ENCODE measurements around the gene TSHZ2.
A peak's percentile ranks its signal among the peaks of the same experiment; 100 is the strongest.

TSHZ2 gene

DNA sequence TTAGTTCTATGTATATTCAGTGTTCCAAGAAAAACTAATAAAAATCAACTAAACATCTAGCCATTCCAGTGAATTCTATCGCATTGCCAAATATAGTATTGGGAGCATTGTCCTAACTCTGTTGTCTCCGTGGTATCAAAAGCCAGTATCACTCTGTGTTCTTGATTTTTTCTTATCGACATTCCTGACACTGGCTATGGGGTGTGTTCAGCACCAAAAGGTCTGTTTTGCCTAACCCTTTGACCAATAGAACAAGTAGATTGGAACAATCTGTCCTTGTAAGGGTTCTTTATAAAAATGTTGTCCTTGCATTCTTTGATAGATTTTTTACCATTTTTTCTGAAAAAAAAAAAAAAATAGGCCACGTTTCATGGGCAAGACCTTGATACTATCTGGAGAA is 161.5 kb downstream of the TSHZ2 start:
- no peak for DNase-seq

DNA sequence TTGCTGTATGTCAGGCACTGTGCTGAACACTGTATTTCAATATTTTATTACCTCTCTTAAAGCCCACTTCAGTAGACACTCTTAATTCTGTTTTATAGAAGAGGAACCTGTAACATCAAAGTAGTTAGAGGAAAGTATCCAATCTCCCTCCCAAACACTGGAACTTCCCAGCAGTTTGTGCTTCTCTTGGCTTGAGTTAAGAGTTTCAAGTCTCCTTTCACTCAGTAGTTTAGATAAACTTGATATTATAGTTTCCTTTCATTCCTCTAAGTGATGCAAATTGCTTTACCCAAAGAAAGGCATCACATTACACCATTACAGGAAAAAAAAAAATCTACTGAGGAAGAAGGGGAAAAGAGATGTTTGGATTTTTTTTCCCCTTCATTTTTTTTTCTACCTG is 164.3 kb downstream of the TSHZ2 start:
- no peak for DNase-seq

DNA sequence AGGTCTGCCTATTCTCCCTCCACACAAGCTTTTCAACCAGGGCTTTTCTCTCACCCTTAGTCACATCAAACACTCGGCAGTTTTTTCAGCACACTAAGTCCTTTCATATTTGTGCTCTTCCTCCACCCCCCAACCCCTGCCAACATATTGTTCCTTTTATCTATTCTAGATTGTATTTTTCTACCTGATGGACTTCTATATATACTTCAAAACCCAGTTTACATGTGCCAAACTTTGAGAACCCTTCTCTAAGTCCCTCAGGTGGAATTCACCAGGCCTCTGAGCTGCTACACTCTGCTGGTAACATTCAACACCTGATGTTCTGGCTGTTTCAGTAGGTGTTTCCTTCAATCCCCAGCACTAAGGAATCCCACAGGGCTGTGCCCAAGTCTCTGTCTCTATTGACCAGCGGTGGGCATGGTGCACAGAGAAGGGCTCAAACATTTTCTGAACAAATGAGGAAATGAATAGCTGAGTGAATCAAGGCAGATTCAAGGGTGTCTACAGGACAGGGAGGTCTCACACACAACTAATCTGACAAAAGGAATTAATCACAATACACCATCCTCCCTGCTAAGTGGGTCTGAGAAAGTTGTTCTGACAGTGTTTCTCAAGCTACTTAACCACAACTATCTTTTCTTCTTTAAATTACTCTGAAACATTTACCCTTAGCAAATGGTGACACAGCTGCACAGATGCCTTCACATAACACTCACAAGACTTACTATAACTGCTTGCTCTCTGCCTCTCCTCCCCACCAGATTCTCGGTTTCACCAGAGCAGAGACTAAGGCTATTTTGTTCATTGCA is 166.5 kb downstream of the TSHZ2 start:
- DNase-seq, result peak in 1 of 5 experiments; percentile 75

DNA sequence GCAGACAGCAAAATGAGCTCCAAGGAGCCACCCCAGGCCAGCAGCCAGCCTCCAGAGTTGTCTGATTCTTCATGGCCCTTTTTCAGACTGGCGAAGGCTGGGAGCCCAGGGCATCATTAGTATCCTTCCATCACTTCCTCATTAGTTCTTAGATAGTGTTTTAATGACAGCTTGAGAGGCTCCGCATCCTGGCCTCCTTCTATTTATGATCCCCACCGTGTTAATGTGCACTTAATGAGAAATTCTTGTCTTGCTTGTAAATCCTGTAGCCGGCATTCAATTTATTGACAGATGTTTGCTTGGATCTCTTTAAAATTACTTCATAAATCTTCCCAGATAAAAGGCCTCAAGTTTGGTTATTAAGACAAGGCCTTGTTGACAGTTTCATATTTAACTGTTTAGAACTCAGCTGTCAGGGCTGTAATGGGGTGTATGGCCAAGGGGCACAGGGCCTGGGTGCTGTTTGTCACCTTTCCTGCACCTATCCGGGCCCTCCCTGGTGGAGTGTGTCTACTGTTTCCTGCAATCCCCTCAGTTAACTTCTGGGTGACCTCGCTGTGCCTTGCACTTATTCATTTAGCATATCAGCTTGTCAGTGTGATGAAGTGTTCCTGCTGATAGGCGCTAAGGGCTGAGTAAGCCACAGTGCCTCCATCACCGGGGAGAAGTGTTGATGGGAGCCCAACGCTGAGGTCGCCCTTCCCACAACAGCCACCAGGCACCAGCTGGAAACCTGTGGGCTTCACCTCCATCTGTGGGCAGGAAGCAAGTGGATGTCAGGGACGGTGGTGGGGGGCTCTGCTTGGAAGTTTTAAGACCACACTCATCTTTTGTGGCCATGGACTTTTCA is 169.3 kb downstream of the TSHZ2 start:
- no peak for DNase-seq

- peak in 1 of 5 experiments; percentile 35 for DNase-seq
Observed at GRCh38 chr20:53142225-53143127, 170.3 kb downstream of the TSHZ2 start.

DNA sequence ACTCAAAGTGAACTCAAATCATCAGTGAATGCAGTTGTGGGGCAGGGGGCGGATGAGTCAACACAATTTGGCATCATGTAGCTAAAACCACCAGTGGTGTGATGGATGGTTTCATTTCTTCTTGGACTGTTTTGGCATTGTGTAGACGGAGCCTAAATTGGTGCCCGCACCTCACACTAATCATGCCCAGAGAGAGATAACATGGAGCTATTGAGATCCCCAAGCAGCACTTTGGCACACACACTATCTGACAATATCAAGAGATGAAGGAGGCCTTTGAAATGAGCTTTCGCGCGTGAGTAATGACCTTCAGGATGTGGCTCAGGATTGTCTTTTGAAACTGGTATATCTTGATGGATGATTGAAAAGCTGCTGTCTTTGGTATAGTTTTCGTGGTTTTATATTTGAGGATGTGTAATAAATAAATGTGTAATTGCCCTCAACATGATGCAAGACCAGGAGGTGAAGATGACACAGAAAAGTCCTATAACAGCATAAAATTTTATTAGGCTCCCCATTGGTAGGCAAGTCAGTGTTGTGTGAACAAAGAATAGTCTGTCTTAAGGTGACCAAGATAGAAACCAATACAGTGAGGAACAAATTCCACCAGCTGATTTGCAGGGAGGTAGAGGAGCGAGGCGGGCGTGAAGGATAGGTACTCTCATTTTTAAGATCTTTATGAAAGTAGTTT is 174.2 kb downstream of the TSHZ2 start:
- peak in 2 of 5 experiments; percentile 49 to 74 for DNase-seq

DNA sequence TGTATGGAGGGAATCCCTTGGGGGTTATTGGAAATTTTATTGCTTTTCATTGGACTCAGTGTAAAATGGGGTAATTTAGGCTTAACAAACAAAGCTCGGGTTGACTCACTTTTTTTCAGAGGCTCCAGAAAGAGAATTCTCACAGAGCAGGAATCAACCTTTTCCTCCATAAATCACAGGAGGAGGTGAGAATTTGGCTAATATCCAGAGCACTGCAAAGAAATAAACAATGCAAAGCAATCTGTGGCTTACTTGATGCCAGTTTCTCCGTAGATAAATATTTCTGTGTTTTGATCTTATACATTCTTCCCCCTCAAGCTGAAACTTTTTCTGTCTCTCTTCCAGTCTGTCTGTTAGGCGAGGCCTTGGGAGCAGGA is 176.6 kb downstream of the TSHZ2 start:
- no peak for DNase-seq

DNA sequence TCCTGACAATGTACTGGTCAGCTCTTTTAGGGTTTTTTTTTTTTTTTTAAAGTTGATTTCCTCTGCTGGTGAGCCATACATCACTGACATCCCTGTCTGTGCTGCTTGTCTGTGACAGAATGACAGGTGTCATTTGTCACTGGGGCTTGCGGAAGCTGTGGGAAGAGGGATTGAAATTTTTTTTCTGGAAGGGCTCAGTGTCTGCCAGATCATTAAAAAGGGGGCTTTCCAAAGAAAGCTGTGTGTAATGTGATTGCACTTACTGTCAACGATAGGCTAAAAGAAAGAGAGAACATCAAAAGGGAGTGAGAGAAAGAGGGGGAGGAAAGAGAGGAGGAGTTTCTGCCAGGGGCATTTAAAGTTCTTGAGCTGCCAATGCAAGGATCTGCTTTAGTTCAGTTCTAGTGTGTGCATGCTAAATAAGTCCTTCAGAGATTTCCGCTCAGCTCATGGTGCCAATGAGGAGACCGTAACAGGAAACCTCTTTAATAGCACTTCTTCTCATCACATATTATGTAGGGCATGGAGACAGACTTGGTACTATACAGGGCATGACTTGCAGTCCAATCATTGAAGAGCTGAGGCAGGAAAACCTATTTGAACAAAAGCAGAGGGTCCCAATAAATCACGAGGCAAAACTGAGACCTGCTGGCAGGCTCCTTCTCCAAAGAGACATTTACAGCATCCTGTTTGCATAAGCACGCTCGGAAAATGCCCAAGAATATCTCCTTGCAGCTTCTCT is 177.2 kb downstream of the TSHZ2 start:
- DNase-seq, result no peak

GRCh38 chr20:53149890-53150205 is 177.7 kb downstream of the TSHZ2 start:
- no peak for DNase-seq

DNA sequence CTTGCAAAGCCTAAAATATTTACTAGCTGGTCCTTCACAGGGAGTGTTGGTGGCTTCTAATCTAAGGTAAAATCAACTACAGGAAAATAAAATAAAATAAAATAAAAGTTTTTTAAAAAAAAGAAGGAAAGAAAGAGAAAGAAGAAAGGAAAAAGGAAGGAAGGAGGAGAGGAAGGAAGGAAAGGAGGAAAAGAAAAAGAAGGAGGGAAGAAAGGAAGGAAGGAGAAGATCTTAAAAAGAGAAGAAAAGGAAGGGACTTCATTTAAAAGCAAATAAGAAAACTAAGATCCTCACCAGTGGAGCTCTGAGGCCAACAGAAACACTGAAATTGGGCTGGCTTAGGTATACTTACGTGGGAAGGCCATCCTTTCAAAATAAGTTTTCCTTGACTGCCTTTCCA is 178.4 kb downstream of the TSHZ2 start:
- no peak for DNase-seq

- no peak for DNase-seq
Observed at GRCh38 chr20:53152228-53152627, 180.1 kb downstream of the TSHZ2 start.

GRCh38 chr20:53154540-53154939 is 182.4 kb downstream of the TSHZ2 start:
- peak in 1 of 5 experiments; percentile 81 for DNase-seq

DNA sequence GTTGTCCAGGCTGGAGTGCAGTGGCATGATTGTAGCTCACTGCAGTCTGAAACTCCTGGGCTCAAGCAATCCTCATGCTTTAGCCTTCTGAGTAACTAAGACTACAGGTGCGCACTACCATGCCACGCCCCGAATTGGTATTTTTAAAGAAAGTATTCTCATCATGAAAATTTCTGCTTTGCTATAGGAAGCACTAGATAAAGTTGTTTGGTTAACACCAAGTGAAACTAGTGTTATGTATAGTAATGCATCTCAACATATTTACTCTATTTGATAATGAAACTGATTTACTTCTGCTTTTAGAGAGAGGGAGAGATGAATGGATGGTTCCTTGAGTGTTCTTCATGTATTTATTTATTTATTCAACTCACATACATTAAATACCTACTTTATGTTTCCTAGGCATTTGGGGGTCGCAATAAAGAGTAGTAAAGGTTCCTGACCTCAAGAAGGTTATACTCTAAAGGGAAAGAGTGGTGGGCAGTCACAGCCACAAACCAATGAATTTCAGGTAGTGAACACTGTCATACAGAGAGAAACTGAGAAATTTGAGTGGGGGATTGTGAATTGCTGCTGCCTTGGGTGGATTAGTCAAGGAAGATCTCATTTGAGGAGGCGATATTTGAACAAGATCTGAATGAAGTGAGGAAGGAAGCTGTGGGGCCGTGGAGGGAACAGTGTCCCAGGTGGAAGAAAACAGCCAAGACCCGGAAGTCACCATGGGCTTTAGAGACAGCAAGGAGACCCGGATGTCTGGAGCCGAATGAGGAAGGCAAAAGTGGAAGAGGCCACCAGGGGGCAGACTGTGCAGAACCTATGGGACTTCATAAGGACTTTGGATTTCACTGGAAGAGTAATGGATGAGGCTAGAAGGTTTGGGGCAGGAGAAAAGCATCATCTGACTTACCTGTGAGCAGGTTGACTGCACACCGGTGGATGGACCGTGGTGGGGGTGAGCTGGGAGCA is 185.6 kb downstream of the TSHZ2 start:
- DNase-seq, result peak in 2 of 5 experiments; percentile 2 to 7

DNA sequence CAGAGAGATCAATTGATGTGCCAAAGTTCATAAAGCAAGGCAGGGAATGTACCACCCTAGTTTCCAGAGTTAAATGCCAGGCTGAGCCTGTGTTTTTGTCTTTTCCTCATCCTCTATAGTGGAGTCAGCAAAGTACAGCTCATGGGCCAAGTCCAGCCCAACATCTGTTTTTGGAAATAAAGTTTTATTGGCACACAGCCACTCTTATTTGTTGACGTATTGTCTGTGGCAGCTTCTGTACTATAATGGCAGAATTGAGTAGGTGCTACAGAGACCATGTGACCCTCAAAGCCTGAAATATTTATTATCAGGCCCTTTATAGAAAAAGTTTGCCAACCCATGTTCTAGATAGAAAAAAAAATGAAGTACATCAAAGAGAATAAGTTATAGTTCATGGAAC is 187.0 kb downstream of the TSHZ2 start:
- DNase-seq, result no peak

GRCh38 chr20:53161073-53161472 is 188.9 kb downstream of the TSHZ2 start:
- DNase-seq, result no peak

DNA sequence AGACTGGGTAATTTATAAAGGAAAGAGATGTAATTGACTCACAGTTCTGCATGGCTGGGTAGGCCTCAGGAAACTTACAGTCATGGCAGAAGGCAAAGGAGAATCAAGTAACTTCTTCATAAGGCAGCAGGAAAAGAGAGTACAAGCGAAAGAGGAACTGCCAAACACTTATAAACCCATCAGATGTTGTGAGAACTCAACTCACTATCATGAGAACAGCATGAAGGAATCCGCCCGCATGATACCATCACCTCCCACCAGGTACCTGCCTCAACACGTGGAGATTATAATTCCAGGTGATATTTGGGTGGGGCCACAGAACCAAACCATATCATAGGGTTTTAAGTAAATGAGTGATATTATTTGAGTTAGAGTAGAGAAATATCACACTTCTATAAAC is 189.3 kb downstream of the TSHZ2 start:
- DNase-seq, result no peak

GRCh38 chr20:53162251-53162835 is 190.2 kb downstream of the TSHZ2 start:
- DNase-seq, result no peak

DNA sequence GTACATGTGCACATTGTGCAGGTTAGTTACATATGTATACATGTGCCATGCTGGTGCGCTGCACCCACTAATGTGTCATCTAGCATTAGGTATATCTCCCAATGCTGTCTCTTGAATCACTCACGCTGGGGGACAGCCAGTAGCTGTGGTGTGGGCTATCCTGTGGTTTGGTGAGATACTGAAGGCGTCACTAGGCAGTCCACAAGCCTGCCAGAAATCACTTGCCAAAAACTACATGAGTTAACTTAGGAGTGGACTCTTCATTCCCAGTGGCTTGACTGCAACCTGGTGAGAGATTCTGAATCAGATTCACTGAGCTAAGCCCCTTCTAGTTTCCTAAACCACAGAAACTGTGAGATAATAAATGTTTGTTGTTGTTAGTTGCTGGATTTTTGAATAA is 191.3 kb downstream of the TSHZ2 start:
- DNase-seq, result peak in 1 of 5 experiments; percentile 23

- no peak for DNase-seq
Observed at GRCh38 chr20:53164072-53164471, 191.9 kb downstream of the TSHZ2 start.

DNA sequence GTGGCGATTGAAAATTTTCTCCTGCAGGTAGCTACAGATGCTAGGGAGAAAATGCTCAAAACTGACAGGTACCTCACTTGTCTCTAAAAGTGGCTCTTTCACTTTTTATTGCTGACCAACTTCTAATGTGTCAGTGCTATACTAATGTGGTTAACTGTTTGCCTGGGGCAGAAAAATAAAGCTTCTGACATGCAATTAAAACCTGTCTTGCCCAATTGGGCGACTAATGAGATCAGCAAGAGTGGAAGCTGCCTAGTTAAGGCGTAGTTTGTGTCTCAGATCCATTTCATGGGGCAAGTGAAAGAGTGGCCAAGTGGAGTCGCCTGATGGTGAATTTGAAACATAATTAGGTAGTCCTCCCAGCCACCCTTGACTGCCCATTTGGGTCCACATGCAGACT is 193.3 kb downstream of the TSHZ2 start:
- DNase-seq, result no peak

All from T-helper 2 cell (primary cell).